Activated CD8-positive, alpha-beta memory T cell treated with anti-CD3 and anti-CD28 coated beads, Interleukin-2, amount 50 U/mL, for 4 hours (primary cell): Measurements from ENCODE around the gene PTPRQ.
"Not testable (repeated sequence)": the region's sequence is repeated elsewhere in the genome, so short reads cannot be mapped to it uniquely, and the experiment has no call there.

Source experiments
- DNase-seq: peaks from one replicate; pipeline ENCODE4 v3.0.0-alpha.2; 2020

The PTPRQ gene

DNA sequence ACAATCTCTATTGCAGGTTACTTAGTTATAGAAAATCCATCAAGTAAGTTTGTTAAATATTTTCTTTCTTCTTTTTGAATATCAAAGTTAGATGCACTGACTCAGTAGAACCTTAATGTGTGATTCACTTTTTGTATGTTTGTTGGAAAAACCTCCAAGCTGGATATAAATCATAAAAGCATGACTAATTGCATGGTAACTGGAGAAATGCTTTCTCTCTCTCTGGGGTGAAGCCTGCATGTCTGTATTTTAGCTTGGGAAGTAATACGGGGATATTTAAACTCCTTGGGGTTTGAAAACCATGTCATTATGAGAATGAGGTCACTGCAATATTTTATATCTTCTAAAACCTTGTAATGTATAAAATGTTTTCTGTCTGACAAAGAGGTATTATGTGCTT lies 204.8 kb downstream of the PTPRQ start:
- DNase-seq, result no peak

DNA sequence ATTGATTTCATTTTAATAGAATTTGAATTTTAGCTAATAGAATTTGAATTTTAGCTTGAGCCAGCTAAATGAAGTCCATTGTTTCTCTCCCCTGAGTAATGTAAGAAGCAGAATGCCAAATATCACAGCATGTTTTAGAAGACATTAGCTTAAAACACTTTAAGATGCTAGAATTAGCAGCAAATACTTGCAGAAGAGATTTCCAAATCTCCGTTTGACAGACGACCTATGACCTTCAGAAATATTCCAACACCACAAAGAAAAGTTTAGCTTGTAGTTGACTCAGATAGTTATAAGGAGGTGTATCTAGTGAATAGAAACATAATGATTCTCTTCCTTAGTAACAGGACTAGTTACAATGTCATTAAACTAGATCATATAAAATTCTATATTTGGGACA lies 211.7 kb downstream of the PTPRQ start:
- no peak for DNase-seq

DNA sequence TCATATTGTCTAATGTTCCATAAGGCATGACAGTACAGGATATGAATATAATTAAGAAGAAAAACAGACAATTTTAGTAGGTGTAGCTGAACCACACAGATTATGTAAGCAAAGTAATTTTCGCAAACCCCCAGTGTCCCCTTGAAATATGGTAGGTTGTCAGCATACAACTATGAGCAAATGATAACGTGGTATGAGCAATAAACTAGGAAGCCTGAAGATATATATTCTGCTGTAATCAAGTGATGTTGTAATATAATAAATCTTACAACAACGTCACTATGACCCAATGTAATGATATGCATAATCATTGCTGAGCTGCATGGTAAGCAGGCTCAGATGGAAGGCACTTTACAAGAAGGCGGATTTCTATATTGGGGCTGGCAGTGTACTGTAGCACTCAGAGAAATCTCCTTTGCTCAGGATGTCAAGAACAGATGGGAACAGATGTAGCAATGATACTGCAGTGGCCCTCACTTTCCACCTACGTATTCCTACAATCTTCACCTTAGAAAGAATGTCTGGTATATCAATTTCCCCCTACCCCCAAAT lies 215.6 kb downstream of the PTPRQ start:
- DNase-seq, result no peak

DNA sequence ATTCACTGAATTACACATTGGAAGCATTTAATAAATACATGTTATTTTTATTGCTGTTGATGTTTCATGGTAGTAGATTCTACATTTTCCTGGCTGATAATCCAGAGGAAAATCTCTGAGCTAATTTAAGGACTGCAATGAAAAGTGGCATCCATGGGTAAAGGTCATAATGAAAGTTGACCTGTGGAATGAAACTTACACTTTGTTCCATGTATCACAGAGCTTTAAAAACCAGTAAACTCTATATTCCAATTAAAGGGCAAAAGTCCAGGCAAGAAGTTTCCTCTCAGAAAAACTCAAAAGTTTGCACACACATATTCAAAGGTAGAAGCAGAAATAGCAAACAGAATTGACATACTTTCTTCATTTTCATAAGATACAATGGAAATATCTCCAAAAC lies 218.6 kb downstream of the PTPRQ start:
- DNase-seq, result no peak

DNA sequence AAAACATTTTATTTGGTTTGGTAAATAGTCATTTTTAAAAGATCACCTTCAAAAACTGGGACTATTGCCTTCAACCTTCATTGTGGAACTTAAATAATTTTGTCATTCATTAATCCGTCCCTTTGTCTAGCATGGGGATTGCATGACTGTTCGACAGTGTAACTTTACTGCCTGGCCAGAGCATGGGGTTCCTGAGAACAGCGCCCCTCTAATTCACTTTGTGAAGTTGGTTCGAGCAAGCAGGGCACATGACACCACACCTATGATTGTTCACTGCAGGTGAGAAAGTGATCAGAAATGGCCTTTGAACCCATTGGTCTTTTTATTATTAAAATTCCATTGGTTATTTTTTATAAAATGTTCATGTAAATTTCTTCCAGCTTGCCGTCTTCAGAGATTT lies 226.2 kb downstream of the PTPRQ start:
- DNase-seq, result no peak

DNA sequence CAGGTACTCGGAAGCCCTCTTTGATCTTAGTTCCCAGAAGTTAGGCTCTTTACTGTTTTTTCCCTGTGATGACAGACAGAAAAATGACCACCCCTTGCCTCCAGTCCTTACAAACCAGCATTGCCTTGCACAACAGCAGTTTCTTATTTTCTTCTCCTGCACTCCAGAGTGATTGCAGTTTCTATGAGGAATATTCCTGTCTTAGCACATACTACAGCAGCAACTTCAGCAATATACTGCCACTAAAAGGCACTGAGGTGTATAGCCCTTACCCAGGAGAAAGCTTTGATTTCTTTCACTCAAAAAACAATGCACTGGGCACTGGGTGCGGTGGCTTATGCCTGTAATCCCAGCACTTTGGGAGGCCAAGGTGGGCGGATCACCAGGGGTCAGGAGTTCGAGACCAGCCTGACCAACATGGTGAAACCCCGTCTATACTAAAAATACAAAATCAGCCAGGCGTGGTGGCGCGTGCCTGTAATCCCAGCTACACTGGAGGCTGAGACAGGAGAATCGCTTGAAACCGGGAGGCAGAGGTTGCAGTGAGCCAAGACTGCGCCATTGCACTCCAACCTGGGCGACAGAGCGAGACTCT lies 232.1 kb downstream of the PTPRQ start:
- not testable (repeated sequence) for DNase-seq

DNA sequence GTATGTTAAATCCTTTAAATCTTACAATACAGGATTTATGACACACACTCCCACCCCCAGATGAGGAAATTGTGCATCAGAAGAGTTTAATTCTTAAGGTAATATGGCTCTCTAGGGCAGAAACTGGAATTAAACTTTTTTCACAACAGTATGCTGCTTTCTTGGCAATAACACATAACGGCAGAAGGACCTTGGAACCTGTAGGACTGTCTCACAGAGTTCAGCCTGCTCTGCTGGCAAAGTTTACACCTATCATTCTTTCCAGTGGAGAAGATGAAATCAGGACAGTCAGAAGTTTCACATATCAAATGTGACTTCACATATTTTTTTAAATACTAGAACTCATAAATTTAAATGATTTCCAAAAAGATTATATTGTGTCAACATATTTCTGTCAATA lies 232.8 kb downstream of the PTPRQ start:
- no peak for DNase-seq

DNA sequence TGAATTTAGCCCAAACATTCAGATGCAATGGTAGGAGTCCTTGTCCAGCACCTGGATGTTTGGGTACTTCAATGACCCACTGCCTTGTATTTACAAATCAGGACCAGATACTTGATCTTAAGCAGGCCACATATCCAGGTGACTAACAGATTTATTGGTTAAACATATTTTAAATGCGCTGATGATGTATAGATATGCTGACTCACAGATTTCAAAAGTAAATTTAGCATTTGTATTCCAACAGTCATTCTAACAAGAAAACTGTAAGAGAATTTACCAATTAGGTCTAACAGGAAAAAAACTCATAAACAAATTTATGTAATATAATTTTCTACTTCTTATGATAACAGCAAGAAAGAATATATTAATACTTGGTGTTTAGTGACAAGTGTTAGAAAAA lies 234.0 kb downstream of the PTPRQ start:
- no peak for DNase-seq

DNA sequence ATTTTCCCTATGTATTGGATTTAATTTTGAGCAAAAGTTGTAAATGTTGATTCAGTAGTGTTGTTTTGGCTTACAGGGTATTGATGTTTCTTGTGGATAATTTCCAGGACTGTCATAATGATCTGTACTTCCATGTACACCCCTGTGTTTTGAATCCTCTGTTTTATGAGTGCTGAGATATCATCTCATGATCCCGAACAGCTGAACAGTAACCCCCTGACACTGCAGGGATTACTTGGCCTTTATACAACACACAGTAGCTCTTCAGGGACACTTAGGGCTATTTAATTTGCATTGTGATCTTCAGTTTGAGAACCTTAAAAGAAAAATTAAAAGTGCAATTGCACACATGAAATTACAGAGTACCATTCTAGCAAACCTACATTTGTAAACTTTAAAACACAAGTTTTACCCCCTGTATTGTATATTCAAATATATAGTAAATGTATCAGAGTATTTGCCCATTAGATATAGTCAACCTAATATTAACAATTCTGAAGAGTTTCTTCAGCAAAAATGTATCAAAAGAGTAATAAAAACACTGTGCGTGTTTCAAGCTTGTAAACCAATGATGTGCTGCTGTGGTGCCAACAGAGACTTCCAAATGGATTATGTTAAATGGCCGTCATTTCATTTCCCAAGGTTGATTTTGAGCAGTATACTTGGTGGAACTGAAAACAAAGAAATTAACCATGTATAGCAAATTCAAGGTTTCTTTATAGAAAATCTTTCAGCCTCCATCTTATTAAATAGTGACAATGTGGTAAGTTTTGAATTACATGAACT lies 235.5 kb downstream of the PTPRQ start:
- DNase-seq, result no peak

DNA sequence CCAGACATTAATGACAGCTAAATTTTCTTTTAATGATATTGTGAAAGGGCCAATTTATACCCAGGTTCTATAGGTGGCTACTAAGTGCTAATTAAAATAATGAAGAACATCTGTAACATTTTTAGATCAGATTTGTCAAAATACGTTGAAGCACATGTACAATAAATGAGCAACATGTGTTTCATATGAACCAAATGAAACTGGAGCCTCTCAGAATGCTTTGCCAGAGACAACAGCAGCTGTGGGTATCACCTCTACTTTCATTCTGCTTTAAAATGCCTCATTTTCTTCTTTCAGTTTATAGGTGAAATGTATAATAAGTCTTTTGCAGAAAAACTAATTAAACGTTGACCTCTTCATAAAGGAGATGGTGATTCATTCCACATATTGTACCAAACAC lies 237.3 kb downstream of the PTPRQ start:
- no peak for DNase-seq

DNA sequence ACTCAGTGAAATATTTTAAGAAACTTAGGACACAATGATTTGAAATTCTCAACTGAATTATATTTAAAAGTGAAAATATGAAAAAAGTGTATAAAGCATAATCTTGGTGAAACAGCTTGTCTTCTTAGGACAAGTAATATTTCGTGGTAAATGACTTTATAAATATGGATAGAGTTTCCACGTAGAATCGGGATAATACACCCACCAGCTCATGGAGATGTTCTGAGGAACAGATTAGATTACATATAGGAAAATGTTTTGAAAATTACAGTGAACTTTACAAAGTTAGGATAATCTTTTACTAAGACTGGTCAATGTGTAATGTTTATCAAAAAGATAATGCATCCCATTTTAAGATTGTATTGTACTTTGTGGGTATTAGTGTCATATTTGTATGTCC lies 237.8 kb downstream of the PTPRQ start:
- DNase-seq, result no peak

DNA sequence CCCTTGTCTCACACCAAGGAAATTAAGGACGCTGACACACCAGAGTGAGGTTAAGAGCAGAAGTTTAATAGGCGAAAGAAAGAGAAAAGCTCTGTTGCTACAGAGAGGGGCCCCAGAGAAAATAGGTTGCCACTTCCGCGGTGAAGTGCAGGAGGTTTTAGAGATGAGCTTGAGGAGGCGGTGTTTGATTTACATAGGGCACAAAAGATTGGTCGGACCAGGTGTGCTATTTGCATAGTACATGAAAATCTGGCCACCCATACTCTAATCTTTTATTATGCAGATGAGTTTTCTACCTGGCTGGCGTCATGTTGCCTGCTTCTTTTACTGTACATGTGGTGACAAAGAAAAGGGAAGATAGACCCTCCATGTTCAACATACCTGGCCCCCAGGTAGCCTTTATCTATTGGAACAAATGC lies 240.1 kb downstream of the PTPRQ start:
- DNase-seq, result no peak

DNA sequence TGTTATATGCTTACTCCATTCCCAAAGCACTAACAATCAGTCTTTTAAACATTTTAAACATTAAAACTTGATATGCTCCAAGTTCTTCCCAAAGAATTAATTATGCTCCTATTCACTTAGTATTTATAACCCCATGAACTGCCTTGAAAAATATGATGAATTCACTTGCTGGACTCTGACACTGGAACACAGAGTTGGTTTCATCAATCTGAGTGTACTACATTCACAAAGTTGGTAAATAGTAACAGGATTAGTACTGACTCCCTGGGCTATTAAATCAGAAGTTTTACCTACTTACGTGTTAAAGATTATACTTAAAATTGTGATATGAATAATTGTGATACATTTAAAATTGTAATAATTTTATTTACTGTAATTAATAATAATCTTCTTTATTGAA lies 246.1 kb downstream of the PTPRQ start:
- DNase-seq, result no peak

DNA sequence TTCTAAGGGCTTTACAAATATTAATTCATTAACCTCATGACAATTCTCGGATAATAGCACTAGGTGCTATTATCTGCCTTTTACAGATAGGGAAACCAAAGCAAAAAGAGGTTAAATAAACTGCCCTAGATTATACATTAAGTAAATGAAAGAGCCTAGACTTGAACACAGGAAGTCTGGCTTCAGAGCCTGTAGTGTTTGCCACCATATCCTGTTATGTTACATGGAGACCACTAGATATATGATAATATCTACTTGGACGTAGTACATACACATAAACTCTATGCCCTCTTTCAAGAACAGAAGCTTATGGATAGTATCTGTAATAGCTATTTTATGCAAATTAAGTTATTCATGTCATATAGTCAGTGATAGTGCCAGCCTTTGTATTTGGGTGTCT lies 246.5 kb downstream of the PTPRQ start:
- no peak for DNase-seq

DNA sequence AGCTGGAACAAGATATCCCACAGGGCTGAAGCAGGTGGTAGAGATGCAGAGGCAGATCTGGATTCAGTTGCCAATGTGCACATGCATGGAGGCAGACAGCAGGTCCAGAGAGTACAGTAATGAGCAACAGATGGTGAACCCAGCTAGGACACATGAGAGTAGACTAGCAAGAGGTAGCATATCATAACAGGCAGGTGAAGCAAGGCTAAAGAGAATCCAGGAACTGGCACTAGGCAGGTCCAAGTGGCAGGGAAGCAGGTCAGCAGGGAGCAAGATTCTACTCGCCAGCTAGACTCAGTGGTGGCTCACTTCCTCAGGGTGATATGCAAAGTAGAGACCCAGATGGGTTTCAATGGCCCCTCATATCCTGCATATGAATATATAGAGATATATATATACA lies 248.1 kb downstream of the PTPRQ start:
- DNase-seq, result no peak

DNA sequence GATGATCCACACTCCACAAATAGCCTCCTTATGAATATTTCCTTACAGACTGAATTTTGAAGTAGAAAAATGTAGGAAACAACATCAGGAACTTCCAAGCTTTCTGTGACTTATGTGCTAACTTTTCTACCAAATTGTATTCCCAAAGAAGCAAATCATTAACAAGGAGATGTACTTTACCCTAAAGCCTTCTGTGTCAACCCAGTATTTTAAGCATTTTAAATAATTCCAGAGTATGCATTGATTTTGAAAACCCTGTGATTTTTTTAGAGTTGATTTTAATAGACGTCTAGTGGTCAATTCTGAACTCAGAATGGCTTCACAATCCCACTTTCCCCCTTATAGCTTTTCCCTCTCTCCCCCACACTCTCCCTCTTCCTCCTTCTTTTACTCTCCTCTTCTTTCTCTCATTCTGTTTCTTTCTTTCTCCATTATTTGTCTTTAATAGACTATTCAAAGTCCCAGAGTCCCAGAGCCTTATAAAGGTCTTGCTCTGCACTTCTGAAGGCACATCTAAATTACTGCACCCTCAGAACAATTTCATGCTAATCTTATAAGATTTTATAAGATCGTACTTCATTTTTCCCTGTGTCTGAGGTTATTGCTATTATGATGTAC lies 253.3 kb downstream of the PTPRQ start:
- DNase-seq, result no peak

DNA sequence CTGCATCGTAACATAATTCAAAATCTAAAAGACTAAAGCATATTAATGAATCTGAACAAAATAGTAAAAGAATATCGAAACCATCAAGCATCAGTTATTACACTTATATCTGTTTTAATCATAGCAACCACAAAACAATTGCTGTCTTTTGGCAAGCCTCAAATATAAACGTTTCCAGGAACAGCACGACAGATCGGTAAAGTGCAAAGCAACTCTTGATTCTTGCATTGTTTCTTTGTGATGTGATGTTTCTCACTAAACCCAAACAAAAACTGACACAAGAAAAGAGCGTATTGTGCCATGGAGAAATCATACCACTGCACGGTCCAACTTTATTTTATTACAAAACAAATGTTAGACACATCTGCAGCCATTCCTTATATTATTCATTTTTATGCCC lies 254.2 kb downstream of the PTPRQ start:
- no peak for DNase-seq

DNA sequence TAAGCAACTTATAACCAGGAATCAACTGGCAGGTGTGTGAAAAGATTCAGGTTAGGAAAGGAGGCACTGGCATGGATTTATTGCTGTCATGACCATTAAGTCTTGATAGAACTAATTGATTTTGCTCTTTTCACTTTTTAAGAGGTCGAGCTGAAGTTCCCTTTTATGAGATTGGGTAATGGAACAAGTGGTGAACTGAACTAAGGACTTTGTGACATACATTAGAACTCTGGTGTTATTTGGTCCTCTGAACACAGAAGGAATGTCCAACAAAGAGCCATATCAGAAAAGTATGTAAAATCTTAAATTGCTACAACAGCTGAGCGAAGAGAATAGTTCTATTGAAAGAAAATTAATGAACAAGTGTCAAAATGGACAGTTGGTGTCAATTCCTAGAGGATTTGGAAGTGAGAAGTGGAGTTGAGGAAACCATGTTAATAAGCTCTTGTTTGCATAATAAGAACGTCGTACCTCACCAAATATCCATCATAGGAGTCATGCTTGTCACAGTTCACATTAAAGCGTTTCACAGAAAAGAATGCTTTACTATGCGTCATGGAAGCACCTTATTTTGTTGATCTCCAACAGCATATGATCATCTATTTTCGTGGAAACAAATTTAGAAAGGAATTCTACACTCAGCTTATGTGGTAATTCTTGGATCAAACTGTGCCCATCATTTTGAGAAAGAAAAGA lies 255.0 kb downstream of the PTPRQ start:
- DNase-seq, result no peak

DNA sequence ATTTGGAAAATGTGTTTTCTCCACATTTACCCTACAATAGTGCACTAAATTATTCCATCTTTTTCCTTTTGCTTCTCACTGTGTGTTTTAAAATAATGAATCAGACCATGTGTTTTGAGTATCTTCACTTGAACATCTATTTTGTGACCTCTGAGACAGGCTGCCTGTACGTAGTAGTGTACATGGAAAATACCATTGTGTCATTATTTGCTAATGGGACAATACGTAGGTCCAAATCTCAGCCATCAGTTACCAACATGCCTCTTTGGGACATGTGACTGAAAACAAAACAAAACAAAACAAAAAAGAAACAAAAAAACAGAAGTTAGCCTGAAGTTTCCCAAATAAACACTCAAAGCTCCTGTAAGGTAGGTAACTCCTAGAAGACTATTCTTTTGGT lies 256.3 kb downstream of the PTPRQ start:
- no peak for DNase-seq

DNA sequence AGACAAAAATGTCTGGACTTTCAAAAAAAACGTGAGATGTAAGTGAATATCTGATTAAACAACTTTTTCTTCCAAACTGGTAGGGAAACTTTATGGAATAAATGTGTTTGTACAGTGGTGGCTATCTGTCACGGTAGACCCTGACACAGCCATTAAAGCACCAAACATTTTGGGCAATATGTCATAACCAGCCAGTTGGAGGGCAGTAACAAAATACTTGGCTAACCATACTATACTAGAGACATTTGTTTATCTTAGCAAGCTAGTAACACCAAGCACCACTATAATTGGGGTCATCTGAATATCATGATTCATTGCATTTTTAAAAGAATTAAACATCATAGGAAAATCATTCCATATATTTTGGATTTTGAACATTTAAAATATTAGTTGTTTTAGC lies 257.4 kb downstream of the PTPRQ start:
- no peak for DNase-seq

DNA sequence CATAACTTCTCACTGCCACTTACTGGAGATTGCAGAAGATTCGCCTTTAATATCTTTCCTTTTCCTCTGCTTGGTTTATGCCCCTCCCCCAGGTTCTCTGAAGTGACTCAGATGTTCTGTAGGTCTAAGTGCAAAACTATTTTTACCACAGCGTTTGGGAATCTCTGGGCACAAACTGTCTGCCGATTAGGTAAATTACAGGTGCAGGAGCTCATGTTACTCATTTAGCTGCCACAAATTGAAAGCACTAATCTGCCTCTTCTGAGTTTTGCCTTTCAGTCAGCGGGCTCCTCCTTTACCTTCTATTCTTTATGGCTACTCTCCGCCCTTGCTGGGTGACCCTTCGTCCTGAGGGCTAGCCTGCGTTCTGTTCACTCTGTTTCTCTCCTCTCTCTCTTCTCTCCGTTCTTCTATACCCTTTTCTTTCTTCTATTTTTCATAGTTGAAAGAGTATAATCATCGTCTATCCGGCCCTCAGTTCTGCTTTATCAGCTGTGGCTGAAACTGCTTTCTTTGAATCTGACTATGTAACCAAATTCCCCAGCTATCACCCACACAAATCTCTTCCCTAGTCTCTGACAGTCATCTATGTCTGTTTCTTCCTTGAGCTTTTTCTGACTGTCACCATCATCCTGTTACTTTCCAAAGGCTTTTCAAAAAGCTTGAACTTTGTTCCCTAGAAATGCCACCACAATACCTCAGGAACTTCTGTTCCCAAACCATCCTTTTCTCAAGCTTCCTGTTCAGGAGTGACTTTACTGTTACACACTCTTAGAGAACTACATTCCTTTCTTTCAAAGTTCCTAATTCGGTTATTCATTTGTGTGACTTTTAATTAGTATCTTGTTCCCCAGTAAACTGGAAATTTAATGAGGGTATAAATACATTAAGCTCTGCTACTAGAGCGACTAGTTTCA lies 259.1 kb downstream of the PTPRQ start:
- DNase-seq, result no peak

DNA sequence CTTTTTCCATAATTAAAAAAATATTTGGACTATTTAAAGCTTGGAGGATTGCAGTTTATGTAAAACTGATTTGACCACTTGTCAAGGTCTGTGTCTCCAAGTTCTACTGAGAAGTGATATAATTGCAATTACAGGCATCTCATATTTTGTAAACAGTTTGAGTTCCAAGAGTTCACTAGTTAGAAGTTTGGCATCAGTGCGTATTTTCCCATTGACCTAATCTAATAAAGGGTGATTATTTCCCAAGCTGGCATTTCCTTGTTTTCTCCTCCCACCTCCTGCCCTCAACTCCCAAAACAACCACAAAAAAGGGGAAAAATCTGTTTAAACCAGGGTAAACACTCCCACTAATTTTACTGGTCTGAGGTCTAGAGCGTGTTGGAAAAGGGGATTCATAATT lies 260.4 kb downstream of the PTPRQ start:
- DNase-seq, result no peak
